ENCODE data around the gene GALNT2.

GRCh38 chr1:230105245-230105753 is 38.3 kb downstream of the GALNT2 start:
- no peak for TF ChIP-seq EZH2 (IDR thresholded peaks at IDR 0.05; ENCODE audit: borderline replicate concordance, low read depth, low read length, severe bottlenecking)
- TF ChIP-seq, protein P1, sequence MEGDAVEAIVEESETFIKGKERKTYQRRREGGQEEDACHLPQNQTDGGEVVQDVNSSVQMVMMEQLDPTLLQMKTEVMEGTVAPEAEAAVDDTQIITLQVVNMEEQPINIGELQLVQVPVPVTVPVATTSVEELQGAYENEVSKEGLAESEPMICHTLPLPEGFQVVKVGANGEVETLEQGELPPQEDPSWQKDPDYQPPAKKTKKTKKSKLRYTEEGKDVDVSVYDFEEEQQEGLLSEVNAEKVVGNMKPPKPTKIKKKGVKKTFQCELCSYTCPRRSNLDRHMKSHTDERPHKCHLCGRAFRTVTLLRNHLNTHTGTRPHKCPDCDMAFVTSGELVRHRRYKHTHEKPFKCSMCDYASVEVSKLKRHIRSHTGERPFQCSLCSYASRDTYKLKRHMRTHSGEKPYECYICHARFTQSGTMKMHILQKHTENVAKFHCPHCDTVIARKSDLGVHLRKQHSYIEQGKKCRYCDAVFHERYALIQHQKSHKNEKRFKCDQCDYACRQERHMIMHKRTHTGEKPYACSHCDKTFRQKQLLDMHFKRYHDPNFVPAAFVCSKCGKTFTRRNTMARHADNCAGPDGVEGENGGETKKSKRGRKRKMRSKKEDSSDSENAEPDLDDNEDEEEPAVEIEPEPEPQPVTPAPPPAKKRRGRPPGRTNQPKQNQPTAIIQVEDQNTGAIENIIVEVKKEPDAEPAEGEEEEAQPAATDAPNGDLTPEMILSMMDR (IDR thresholded peaks at IDR 0.05; ENCODE audit: borderline replicate concordance, extremely low read depth, low read length, poor library complexity, severe bottlenecking): no peak

Measured in DND-41 (cell line).